GM23248 (cell line): ENCODE data around the gene PYGM.

ENCODE experiments used
- EZH2 ChIP-seq: fragments of 200-600 bp; sonication (generic); IDR thresholded peaks from 2 replicates; pipeline ENCODE4 v1.6.1; 2018; ENCODE audit warnings: antibody characterized with exemption, mild to moderate bottlenecking; ENCODE audit not compliant: insufficient read depth, poor library complexity, severe bottlenecking
- EZH2phosphoT487 ChIP-seq: fragments of 200-600 bp; sonication (generic); IDR thresholded peaks from 2 replicates; pipeline ENCODE4 v1.6.1; 2018; ENCODE audit warnings: antibody characterized with exemption, moderate library complexity, mild to moderate bottlenecking, low read depth; ENCODE audit not compliant: insufficient read depth

DNA sequence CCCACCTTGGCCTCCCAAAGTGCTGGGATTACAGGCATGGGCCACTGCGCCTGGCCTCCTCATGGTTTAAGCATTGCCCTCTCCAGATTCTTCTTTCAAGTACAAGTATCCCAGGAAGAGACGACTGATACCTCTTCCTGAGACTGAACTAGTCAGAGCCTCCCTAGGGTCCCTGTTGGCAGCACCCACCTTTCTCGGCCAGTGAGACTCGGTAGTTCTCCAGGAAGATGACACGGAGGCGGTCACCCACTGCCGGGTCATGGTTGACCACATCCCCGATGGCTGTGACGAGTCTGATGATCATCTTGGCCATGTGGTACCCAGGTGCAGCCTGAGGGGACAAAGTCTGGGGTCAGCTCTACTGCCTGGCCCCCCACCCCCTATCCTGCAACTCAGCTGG, 8.6 kb downstream of the PYGM start:
- TF ChIP-seq EZH2phosphoT487 (no peak), EZH2 (no peak)
